H9 (cell line): ENCODE measurements around the gene XRCC3. TPM values are rescaled to one million over a fixed set of nuclear protein-coding genes. Genes with fewer than 3 reads are reported as not detected.

Experiments
- DNase-seq: peaks from one replicate; pipeline ENCODE4 v3.0.0-alpha.2; 2017
- H2AFZ ChIP-seq: one replicate; pipeline ENCODE4 v1.6.1; 2013; ENCODE audit warnings: mild to moderate bottlenecking, low read length, control low read depth, moderate library complexity
- H2AK5ac ChIP-seq: 2 replicates; pipeline ENCODE4 v1.6.1; 2013; ENCODE audit warnings: low read length, control low read depth, mixed read lengths; ENCODE audit not compliant: insufficient read length
- H2BK120ac ChIP-seq: one replicate; pipeline ENCODE4 v1.6.1; 2013; ENCODE audit warnings: low read depth, mild to moderate bottlenecking, low read length, control low read depth, inconsistent platforms; ENCODE audit not compliant: poor library complexity, severe bottlenecking
- H2BK12ac ChIP-seq: 2 replicates; pipeline ENCODE4 v1.6.1; 2013; ENCODE audit warnings: low read length, control low read depth, mixed read lengths, low read depth; ENCODE audit not compliant: insufficient read length
- H2BK15ac ChIP-seq: 2 replicates; pipeline ENCODE4 v1.6.1; 2013; ENCODE audit warnings: low read depth, low read length, control low read depth
- H2BK20ac ChIP-seq: one replicate; pipeline ENCODE4 v1.6.1; 2013; ENCODE audit warnings: low read depth, mild to moderate bottlenecking, low read length, control low read depth, inconsistent platforms; ENCODE audit not compliant: poor library complexity, severe bottlenecking
- H2BK5ac ChIP-seq: 2 replicates; pipeline ENCODE4 v1.6.1; 2013; ENCODE audit warnings: low read length, control low read depth, mixed read lengths; ENCODE audit not compliant: insufficient read length
- H3K14ac ChIP-seq: 2 replicates; pipeline ENCODE4 v1.6.1; 2013; ENCODE audit warnings: low read length, control low read depth; ENCODE audit not compliant: insufficient read depth
- H3K18ac ChIP-seq: 2 replicates; pipeline ENCODE4 v1.6.1; 2013; ENCODE audit warnings: low read depth, mild to moderate bottlenecking, mixed read lengths, low read length, control low read depth; ENCODE audit not compliant: insufficient read length
- H3K23ac ChIP-seq: 2 replicates; pipeline ENCODE4 v1.6.1; 2013; ENCODE audit warnings: low read length, control low read depth, mixed read lengths, low read depth; ENCODE audit not compliant: insufficient read length
- H3K23me2 ChIP-seq: 2 replicates; pipeline ENCODE4 v1.6.1; 2013; ENCODE audit warnings: low read depth, mild to moderate bottlenecking, mixed read lengths, low read length, control low read depth; ENCODE audit not compliant: insufficient read length, poor library complexity, severe bottlenecking
- H3K27ac ChIP-seq: 2 replicates; pipeline ENCODE4 v1.5.1; 2013; ENCODE audit warnings: low read length, control low read depth, mixed read lengths, low read depth; ENCODE audit not compliant: insufficient read length
- H3K27me3 ChIP-seq: 2 replicates; pipeline ENCODE4 v1.6.1; 2013; ENCODE audit warnings: low read length, control low read depth, inconsistent platforms; ENCODE audit not compliant: insufficient read depth
- H3K4ac ChIP-seq: 2 replicates; pipeline ENCODE4 v1.6.1; 2013; ENCODE audit warnings: low read depth, mild to moderate bottlenecking, control low read depth, inconsistent platforms, low read length, moderate library complexity
- H3K4me1 ChIP-seq: 2 replicates; pipeline ENCODE4 v1.6.1; 2013; ENCODE audit warnings: low read length, control low read depth, inconsistent platforms; ENCODE audit not compliant: insufficient read depth
- H3K4me2 ChIP-seq: 2 replicates; pipeline ENCODE4 v1.6.1; 2013; ENCODE audit warnings: low read length, control low read depth, mixed read lengths; ENCODE audit not compliant: insufficient read length, insufficient read depth
- H3K56ac ChIP-seq: 2 replicates; pipeline ENCODE4 v1.6.1; 2013; ENCODE audit warnings: low read depth, mild to moderate bottlenecking, mixed read lengths, low read length, control low read depth; ENCODE audit not compliant: insufficient read length
- H3K79me1 ChIP-seq: 2 replicates; pipeline ENCODE4 v1.6.1; 2013; ENCODE audit warnings: low read depth, mild to moderate bottlenecking, moderate library complexity, low read length, control low read depth, inconsistent platforms; ENCODE audit not compliant: insufficient read depth, poor library complexity, severe bottlenecking
- H3K79me2 ChIP-seq: 2 replicates; pipeline ENCODE4 v1.6.1; 2013; ENCODE audit warnings: low read length, control low read depth, inconsistent platforms; ENCODE audit not compliant: insufficient read depth
- H3K9ac ChIP-seq: 2 replicates; pipeline ENCODE4 v1.6.1; 2013; ENCODE audit warnings: low read length, control low read depth, mixed read lengths; ENCODE audit not compliant: insufficient read length; ENCODE audit errors: extremely low read depth
- H3K9me3 ChIP-seq: one replicate; pipeline ENCODE4 v1.6.1; 2013; ENCODE audit warnings: low read depth, low read length, inconsistent platforms; ENCODE audit not compliant: control insufficient read depth
- H3T11ph ChIP-seq: one replicate; pipeline ENCODE4 v1.6.1; 2013; ENCODE audit warnings: mild to moderate bottlenecking, low read length, control low read depth, inconsistent platforms
- H4K20me1 ChIP-seq: one replicate; pipeline ENCODE4 v1.6.1; 2013; ENCODE audit not compliant: control insufficient read depth, insufficient read length, insufficient read depth
- H4K5ac ChIP-seq: 2 replicates; pipeline ENCODE4 v1.6.1; 2013; ENCODE audit warnings: low read depth, mild to moderate bottlenecking, mixed read lengths, low read length, control low read depth; ENCODE audit not compliant: insufficient read length
- H4K8ac ChIP-seq: replicated peaks from 2 replicates; pipeline ENCODE4 v1.6.1; 2013; ENCODE audit warnings: low read length, control low read depth, mixed read lengths, low read depth; ENCODE audit not compliant: insufficient read length
- H4K91ac ChIP-seq: 2 replicates; pipeline ENCODE4 v1.6.1; 2013; ENCODE audit warnings: low read depth, mild to moderate bottlenecking, moderate library complexity, mixed read lengths, low read length, control low read depth; ENCODE audit not compliant: insufficient read length
- H3K27ac Mint-ChIP-seq, 3 experiments: 2 replicates in 2 of 3; 3 replicates in 1 of 3; pipeline ENCODE4 v1.8.0; 2020 to 2021; ENCODE audit warnings: mixed read lengths in 3 of 3, mild to moderate bottlenecking in 1 of 3, moderate library complexity in 1 of 3
- H3K27me3 Mint-ChIP-seq: 2 replicates; pipeline ENCODE4 v1.8.0; 2021; ENCODE audit warnings: low read depth, mild to moderate bottlenecking, moderate library complexity, mixed read lengths
- H3K36me3 Mint-ChIP-seq, 3 experiments: 2 replicates in 2 of 3; 3 replicates in 1 of 3; pipeline ENCODE4 v1.8.0; 2020 to 2021; ENCODE audit warnings: low read depth in 3 of 3, mixed read lengths in 3 of 3; ENCODE audit not compliant: insufficient read depth in 1 of 3
- H3K4me1 Mint-ChIP-seq, 2 experiments: 2 replicates each; pipeline ENCODE4 v1.8.0; 2020; ENCODE audit warnings: mixed read lengths in 2 of 2
- H3K4me3 Mint-ChIP-seq, 2 experiments: 2 replicates in 1 of 2; 3 replicates in 1 of 2; pipeline ENCODE4 v1.8.0; 2020 to 2021; ENCODE audit warnings: mild to moderate bottlenecking in 2 of 2, mixed read lengths in 2 of 2, moderate library complexity in 1 of 2
- H3K9me3 Mint-ChIP-seq, 2 experiments: 2 replicates in 1 of 2; 3 replicates in 1 of 2; pipeline ENCODE4 v1.8.0; 2020; ENCODE audit warnings: mild to moderate bottlenecking in 2 of 2, mixed read lengths in 2 of 2, moderate library complexity in 1 of 2
- WGBS: extraction: QIAGEN DNeasy Blood & Tissue Kit; methylation state at CpG from one replicate; pipeline ENCODE4 v1.1.7; 2013; ENCODE audit warnings: missing lambda C conversion rate, low lambda C conversion rate, mixed read lengths; ENCODE audit not compliant: insufficient read length; ENCODE audit errors: extremely low coverage; 5-methylcytosine and 5-hydroxymethylcytosine counted together
- total RNA-seq: library from RNA; stranded (reverse); gene quantifications from 2 replicates; pipeline ENCODE4 v1.2.1, GENCODE V29; 2021
- TF ChIP-seq, protein P1 (sequence below): fragments of 200-600 bp; sonication (generic); conservative IDR thresholded peaks from 3 replicates; pipeline ENCODE4 v1.8.0; 2021; ENCODE audit warnings: antibody characterized with exemption, mild to moderate bottlenecking

Gene XRCC3
- total RNA-seq, 1 experiment from 2014 or later, result 45.3 TPM

GRCh38 chr14:103667671-103668070, 47.6 kb downstream of the XRCC3 start:
- Histone ChIP-seq H3K4me2 (no peak overlapping the region), H2AFZ (no peak overlapping the region), H3K27me3 (no peaks in the 10 kb centered on the region), H2BK15ac (no peak overlapping the region), H3K4me1 (no peaks in the 10 kb centered on the region), H3K14ac (no peak overlapping the region), H3K4ac (no peak overlapping the region), H3K9ac (no peak overlapping the region), H3K79me1 (no peaks in the 10 kb centered on the region), H4K20me1 (no peaks in the 10 kb centered on the region), H3K79me2 (no peaks in the 10 kb centered on the region), H3K56ac (no peak overlapping the region), H4K5ac (no peak overlapping the region), H2BK5ac (no peak overlapping the region), H2BK12ac (no peak overlapping the region), H2BK20ac (no peak overlapping the region), H3K23ac (no peak overlapping the region), H3K27ac (no peak overlapping the region), H3K23me2 (no peaks in the 10 kb centered on the region), H3T11ph (no peak overlapping the region), H2BK120ac (no peak overlapping the region), H2AK5ac (no peak overlapping the region), H4K8ac (no peak overlapping the region), H4K91ac (no peak overlapping the region), H3K9me3 (no peaks in the 10 kb centered on the region), H3K18ac (no peak overlapping the region)
- Mint-ChIP-seq H3K27ac (peak overlapping the region in 1 of 3 experiments; percentile 62; a peak in 1 of 7 replicates), H3K9me3 (no peaks in the 10 kb centered on the region), H3K4me3 (no peak overlapping the region), H3K36me3 (peaks cover 39 to 82% (median 58%) of the 10 kb centered on the region in 3 experiments; a peak in 6 of 7 replicates), H3K27me3 (no peaks in the 10 kb centered on the region), H3K4me1 (no peaks in the 10 kb centered on the region)
- WGBS, result no CpG with 5 or more reads among the region's 4 CpGs
- TF ChIP-seq, protein P1, sequence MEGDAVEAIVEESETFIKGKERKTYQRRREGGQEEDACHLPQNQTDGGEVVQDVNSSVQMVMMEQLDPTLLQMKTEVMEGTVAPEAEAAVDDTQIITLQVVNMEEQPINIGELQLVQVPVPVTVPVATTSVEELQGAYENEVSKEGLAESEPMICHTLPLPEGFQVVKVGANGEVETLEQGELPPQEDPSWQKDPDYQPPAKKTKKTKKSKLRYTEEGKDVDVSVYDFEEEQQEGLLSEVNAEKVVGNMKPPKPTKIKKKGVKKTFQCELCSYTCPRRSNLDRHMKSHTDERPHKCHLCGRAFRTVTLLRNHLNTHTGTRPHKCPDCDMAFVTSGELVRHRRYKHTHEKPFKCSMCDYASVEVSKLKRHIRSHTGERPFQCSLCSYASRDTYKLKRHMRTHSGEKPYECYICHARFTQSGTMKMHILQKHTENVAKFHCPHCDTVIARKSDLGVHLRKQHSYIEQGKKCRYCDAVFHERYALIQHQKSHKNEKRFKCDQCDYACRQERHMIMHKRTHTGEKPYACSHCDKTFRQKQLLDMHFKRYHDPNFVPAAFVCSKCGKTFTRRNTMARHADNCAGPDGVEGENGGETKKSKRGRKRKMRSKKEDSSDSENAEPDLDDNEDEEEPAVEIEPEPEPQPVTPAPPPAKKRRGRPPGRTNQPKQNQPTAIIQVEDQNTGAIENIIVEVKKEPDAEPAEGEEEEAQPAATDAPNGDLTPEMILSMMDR, result no peak
- DNase-seq, result no peak
